Breast epithelium (tissue), 4 donors: Measurements from ENCODE around the gene STARD8. TPM values are rescaled to one million over a fixed set of nuclear protein-coding genes. Genes with fewer than 3 reads are reported as not detected.
A peak's percentile ranks its signal among the peaks of the same experiment; 100 is the strongest.

Experiments
- DNase-seq, 2 donors: peaks; one replicate each; pipeline ENCODE4 v3.0.0-alpha.2; 2019; ENCODE audit warnings: low spot score in 2 of 2
- H3K27ac ChIP-seq, 2 donors: fragments of 200-600 bp; sonication (generic) in 1 of 2; one replicate each; pipeline ENCODE4 v1.5.1; 2016 to 2019; ENCODE audit warnings: mild to moderate bottlenecking in 1 of 2
- H3K27me3 ChIP-seq, 2 donors: fragments of 200-600 bp; sonication (generic) in 1 of 2; one replicate each; pipeline versions ENCODE4 v1.5.1 to v1.6.0; 2017 to 2019; ENCODE audit warnings: control low read depth in 1 of 2, mild to moderate bottlenecking in 1 of 2
- H3K36me3 ChIP-seq: fragments of 200-600 bp; one replicate; pipeline ENCODE4 v1.5.1; 2019
- H3K4me1 ChIP-seq, 2 donors: fragments of 200-600 bp; sonication (generic); one replicate each; pipeline ENCODE4 v1.5.1; 2016 to 2019; ENCODE audit warnings: control low read depth in 1 of 2
- H3K4me3 ChIP-seq, 3 donors: fragments of 200-600 bp; sonication (generic); 1 replicate in 2 of 3; 2 replicates in 1 of 3; pipeline ENCODE4 v1.5.1; 2016 to 2019; ENCODE audit warnings: mild to moderate bottlenecking in 3 of 3, moderate library complexity in 2 of 3
- H3K9me3 ChIP-seq, 2 donors: fragments of 200-600 bp; sonication (generic) in 1 of 2; one replicate each; pipeline ENCODE4 v1.5.1; 2016 to 2019; ENCODE audit warnings: control low read depth in 1 of 2
- POLR2A ChIP-seq: fragments of 450-650 bp; IDR thresholded peaks from one replicate; pipeline ENCODE4 v1.6.1; 2016; ENCODE audit warnings: antibody characterized with exemption, mild to moderate bottlenecking, moderate library complexity
- POLR2AphosphoS5 ChIP-seq, 3 donors: sonication (generic); formaldehyde crosslinking; IDR thresholded peaks; one replicate each; pipeline ENCODE4 v1.6.1; 2017; ENCODE audit warnings: antibody characterized with exemption in 3 of 3
- intact Hi-C: fragments of 100-400 bp; cut with DNase I; formaldehyde crosslinking; loops from one replicate; pipeline ENCODE4 v1.15.1; 2023; ENCODE audit warnings: low total_unique reads
- total RNA-seq, 3 donors: library from RNA; depleted of rRNA; stranded (reverse); fragments of >200 nt; gene quantifications; one replicate each; pipeline ENCODE4 v1.1.0, GENCODE V29; 2016
- TF ChIP-seq, protein P1 (sequence below), 3 donors: fragments of 450-650 bp; IDR thresholded peaks; one replicate each; pipeline ENCODE4 v1.5.1; 2016 to 2017; ENCODE audit warnings: antibody characterized with exemption in 3 of 3, mild to moderate bottlenecking in 3 of 3, moderate library complexity in 3 of 3

The STARD8 gene
- total RNA-seq, 3 donors from 2014 or later, result 6.4 to 18.7 (median 9.2) TPM

DNA sequence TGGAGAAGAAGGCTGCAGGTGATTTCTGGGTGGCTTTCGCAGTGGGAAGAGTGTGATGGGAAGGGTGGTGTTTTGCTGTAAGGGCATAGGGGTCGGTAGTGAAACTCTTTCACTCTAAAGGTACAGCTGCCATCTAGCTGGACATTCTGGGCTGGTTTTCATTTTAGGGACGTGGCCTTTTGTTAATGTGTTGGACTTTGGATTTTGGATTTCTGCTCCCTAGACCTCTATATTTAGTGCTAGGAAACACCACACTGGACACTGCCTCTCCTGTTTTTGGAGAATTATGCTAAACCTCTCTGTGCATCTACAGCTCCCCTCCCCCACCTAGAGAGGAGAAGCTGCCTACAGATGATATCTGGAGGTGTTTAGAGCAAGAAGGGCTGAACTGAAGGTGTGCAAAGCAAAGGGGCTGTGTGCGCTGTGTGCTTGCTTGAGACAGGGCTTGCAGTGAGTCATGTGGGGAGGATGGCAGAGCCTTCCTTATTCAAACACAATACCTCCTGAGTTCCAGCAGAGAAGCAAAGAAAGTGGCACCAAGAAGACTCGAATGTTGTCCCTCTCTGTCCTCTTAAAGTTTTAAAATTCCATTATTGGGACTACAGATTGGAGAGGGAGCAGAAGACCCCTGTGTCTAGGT lies 47.9 kb downstream of the STARD8 start:
- intact Hi-C loops, result no loop called here
- no peak for DNase-seq
- peak overlapping the region in 1 of 2 donors; percentile 30 for H3K27ac ChIP-seq

GRCh38 chrX:68696267-68696990 lies 49.0 kb downstream of the STARD8 start:
- TF ChIP-seq POLR2AphosphoS5 (IDR thresholded peaks at IDR 0.05) (no peak), POLR2A (no peak)
- TF ChIP-seq, protein P1, sequence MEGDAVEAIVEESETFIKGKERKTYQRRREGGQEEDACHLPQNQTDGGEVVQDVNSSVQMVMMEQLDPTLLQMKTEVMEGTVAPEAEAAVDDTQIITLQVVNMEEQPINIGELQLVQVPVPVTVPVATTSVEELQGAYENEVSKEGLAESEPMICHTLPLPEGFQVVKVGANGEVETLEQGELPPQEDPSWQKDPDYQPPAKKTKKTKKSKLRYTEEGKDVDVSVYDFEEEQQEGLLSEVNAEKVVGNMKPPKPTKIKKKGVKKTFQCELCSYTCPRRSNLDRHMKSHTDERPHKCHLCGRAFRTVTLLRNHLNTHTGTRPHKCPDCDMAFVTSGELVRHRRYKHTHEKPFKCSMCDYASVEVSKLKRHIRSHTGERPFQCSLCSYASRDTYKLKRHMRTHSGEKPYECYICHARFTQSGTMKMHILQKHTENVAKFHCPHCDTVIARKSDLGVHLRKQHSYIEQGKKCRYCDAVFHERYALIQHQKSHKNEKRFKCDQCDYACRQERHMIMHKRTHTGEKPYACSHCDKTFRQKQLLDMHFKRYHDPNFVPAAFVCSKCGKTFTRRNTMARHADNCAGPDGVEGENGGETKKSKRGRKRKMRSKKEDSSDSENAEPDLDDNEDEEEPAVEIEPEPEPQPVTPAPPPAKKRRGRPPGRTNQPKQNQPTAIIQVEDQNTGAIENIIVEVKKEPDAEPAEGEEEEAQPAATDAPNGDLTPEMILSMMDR (IDR thresholded peaks at IDR 0.05), result no peak
- no peaks in the 10 kb centered on the region for H3K36me3 ChIP-seq
- DNase-seq, result no peak
- intact Hi-C loops, result no loop called here
- H3K4me3 ChIP-seq, result peak overlapping the region in 1 of 3 donors; percentile 60
- no peaks in the 10 kb centered on the region for H3K4me1 ChIP-seq
- H3K9me3 ChIP-seq, result no peaks in the 10 kb centered on the region
- H3K27me3 ChIP-seq, result peaks cover 0 to 76% of the 10 kb centered on the region in 2 donors
- peak overlapping the region in 1 of 2 donors; percentile 30 for H3K27ac ChIP-seq

More for the DNA sequence above, 47.9 kb downstream of the STARD8 start:
- no peak for TF ChIP-seq POLR2A
- no peak for TF ChIP-seq POLR2AphosphoS5 (IDR thresholded peaks at IDR 0.05)
- TF ChIP-seq, protein P1 (IDR thresholded peaks at IDR 0.05), result no peak
- H3K36me3 ChIP-seq, result no peaks in the 10 kb centered on the region
- no peaks in the 10 kb centered on the region for H3K9me3 ChIP-seq
- H3K4me1 ChIP-seq, result no peaks in the 10 kb centered on the region
- H3K4me3 ChIP-seq, result peak overlapping the region; percentile 58 to 73 (median 60)
- peaks cover 0 to 66% of the 10 kb centered on the region in 2 donors for H3K27me3 ChIP-seq

DNA sequence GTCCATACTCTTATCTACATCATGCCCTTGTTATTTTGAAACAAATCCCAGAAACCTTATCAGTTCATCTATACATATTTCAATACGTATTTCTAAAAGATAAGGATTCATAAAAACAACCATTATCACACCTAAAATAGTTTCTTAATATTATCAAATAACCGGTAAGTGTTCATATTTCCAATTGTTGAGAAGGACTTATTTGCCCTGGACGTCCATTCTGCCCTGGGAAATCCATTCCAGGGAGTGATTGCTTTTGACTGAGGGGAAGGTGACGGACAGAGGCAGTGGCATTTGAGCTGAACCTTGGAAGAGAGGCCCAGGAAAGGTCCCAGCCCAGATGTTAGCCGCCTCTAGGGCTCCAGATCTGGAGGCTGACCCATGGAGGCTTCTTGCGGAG lies 49.6 kb downstream of the STARD8 start:
- no peaks in the 10 kb centered on the region for H3K4me1 ChIP-seq
- H3K4me3 ChIP-seq, result no peak overlapping the region
- H3K27ac ChIP-seq, result peak overlapping the region in 1 of 2 donors; percentile 23
- intact Hi-C loops, result no loop called here
- H3K27me3 ChIP-seq, result peaks cover 0 to 79% of the 10 kb centered on the region in 2 donors
- TF ChIP-seq, protein P1 (IDR thresholded peaks at IDR 0.05), result no peak
- no peak for TF ChIP-seq POLR2AphosphoS5 (IDR thresholded peaks at IDR 0.05)
- no peak for TF ChIP-seq POLR2A
- no peaks in the 10 kb centered on the region for H3K9me3 ChIP-seq
- DNase-seq, result no peak
- no peaks in the 10 kb centered on the region for H3K36me3 ChIP-seq

GRCh38 chrX:68697465-68698125 lies 50.1 kb downstream of the STARD8 start:
- Histone ChIP-seq H3K27me3 (peaks cover 0 to 78% of the 10 kb centered on the region in 2 donors), H3K9me3 (no peaks in the 10 kb centered on the region), H3K36me3 (no peaks in the 10 kb centered on the region), H3K27ac (peak overlapping the region in 1 of 2 donors; percentile 23), H3K4me3 (no peak overlapping the region), H3K4me1 (no peaks in the 10 kb centered on the region)
- intact Hi-C loops, result no loop called here
- no peak for DNase-seq
- TF ChIP-seq, protein P1 (IDR thresholded peaks at IDR 0.05), result no peak
- TF ChIP-seq POLR2AphosphoS5 (IDR thresholded peaks at IDR 0.05), result no peak
- no peak for TF ChIP-seq POLR2A

DNA sequence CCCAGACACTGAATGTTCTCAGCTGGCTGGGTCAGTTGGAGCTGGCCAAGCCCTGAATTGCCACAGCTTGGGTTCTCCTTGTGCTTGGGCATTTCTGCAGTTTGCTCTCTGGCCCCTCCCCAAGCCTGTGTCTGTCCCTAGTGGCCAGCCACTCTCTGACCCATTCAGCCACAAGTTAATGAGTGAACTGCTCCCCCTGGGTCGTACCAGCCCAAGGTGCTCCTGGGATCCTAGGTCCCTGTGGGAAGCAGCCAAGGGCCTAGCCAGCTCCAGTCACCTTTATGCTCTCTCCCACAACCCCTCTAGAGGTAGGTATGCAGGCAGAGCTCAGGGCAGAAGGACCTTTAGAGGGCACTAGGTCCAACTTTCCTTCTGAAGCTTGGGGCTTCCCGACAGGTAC lies 51.5 kb downstream of the STARD8 start:
- TF ChIP-seq POLR2A, result no peak
- TF ChIP-seq POLR2AphosphoS5 (IDR thresholded peaks at IDR 0.05), result no peak
- TF ChIP-seq, protein P1 (IDR thresholded peaks at IDR 0.05), result no peak
- Histone ChIP-seq H3K27me3 (peaks cover 0 to 72% of the 10 kb centered on the region in 2 donors), H3K4me3 (no peak overlapping the region), H3K27ac (no peak overlapping the region), H3K9me3 (no peaks in the 10 kb centered on the region), H3K36me3 (no peaks in the 10 kb centered on the region), H3K4me1 (no peaks in the 10 kb centered on the region)
- intact Hi-C loops, result no loop called here
- DNase-seq, result no peak
